ENCODE data around the gene EFNB2. TPM values are rescaled to one million over a fixed set of nuclear protein-coding genes. Genes with fewer than 3 reads are reported as not detected.

EFNB2 gene
- total and polyA plus RNA-seq, 2 of the 8 experiments (the other 6 are each of a cell fraction or from before 2014, with no cell fraction given) = 8.2 to 12.0 TPM

GRCh38 chr13:106533101-106533942, 2.1 kb downstream of the EFNB2 start (continued):
- TF ChIP-seq CTCF (IDR thresholded peaks at IDR 0.05; ENCODE audit: control extremely low read depth in 1 of 3, insufficient read depth in 1 of 3, low read depth in 1 of 3, low read length in 3 of 3) = peak; percentile 43 to 65 (median 65)
- TF ChIP-seq SIN3A (conservative IDR thresholded peaks at IDR 0.05 in 1 of 2, IDR thresholded peaks at IDR 0.05 in 1 of 2; ENCODE audit: low read depth in 1 of 2, low read length in 2 of 2) = 0 out of 4 replicates have a peak, but pooled peaks of 1 of the 2 experiments have one; percentile 37

All from H1 (cell line).